ENCODE measurements around the gene LY6G5B.

DNA sequence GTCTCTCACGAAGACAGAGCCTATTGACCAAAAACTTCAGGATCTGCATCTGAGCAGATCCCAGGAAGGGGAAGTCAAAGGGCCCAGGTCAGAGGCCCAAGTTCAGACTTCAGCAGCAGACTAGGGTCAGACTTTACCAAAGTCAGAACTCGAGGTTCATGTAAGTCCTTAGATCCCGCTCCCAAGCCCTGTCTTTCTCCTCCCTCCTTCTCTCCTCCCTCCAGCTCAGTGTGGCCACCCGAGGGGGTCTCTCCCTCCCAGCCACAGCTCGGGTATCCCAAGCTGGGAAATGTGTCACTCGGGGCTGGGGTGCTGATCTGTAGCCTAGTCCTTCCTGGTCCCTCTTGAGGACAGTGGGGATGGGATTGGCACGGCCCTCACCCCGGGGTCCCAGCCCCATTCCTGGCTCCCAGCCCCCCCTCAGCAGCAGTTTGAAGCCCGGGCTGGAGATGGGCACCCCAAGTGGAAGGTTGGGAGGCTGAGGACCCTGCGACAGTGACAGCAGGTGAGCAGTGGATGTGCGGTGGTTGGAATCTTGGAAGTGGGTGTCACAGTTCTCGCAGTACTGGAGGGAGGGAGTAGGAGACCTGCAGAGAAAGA is 7.6 kb upstream of the LY6G5B start:
- TF ChIP-seq CTCF (IDR thresholded peaks at IDR 0.05) (no peak), POLR2A (IDR thresholded peaks at IDR 0.05) (no peak)
